Stimulated activated CD4-positive, alpha-beta T cell treated with anti-CD3 and anti-CD28 coated beads, Interleukin-2, amount 100 ng/mL, for 24 hours (primary cell): ENCODE results near the gene GSTO1.

Experiments used
- DNase-seq, 2 donors: peaks; one replicate each; pipeline ENCODE4 v3.0.0-alpha.2; 2020

GSTO1 gene

DNA sequence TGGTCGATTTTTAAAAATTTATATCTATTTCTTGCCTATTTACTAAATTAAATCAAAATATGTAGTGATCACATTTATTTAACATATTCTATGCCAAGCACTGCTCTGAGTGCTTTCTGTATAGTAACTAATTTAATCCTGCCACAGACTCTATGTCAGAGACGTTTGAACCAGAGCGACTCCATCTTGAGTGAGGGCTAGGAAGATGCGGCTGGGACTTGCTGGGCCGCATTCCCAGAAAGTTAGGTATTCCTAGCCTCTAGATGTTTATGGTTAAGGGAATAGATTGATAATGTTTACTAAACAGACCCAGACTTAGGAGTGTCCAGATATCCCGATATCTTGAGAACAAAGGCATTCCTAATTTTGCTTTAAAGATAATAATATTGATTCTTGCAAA, 3.2 kb upstream of the GSTO1 start:
- DNase-seq, result no peak

- no peak for DNase-seq
Measured at GRCh38 chr10:104252368-104252767, 2.3 kb upstream of the GSTO1 start.

DNA sequence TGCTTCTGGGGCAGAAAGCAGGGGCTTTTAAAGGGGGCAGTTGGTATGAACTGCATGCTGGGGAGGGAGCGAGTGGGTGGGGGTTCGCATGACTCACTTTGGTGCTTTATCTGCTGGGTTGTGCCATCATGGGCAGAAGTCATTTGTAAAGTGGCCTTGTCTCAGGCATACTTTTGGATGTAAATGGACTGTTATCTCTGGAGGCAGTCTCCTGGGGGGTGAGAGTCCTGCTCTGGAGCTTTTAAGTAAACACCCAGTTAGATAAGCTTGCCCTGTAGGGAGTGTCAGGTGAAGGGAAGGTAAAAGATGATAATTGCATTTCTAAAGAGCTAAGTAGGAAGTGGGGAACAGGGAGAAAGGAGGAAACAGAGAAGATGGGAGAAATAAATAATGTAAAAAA, 1.6 kb upstream of the GSTO1 start:
- no peak for DNase-seq

GRCh38 chr10:104253606-104254410, 884 bp upstream of the GSTO1 start:
- no peak for DNase-seq

GRCh38 chr10:104255311-104255981, 754 bp downstream of the GSTO1 start:
- no peak for DNase-seq

GRCh38 chr10:104256335-104256961, 1.8 kb downstream of the GSTO1 start:
- no peak for DNase-seq

GRCh38 chr10:104257235-104257634, 2.5 kb downstream of the GSTO1 start:
- no peak for DNase-seq

GRCh38 chr10:104258209-104258608, 3.5 kb downstream of the GSTO1 start:
- DNase-seq, result no peak

- no peak for DNase-seq
Measured at GRCh38 chr10:104259456-104259855, 4.8 kb downstream of the GSTO1 start.

GRCh38 chr10:104259999-104260774, 5.5 kb downstream of the GSTO1 start:
- no peak for DNase-seq

DNA sequence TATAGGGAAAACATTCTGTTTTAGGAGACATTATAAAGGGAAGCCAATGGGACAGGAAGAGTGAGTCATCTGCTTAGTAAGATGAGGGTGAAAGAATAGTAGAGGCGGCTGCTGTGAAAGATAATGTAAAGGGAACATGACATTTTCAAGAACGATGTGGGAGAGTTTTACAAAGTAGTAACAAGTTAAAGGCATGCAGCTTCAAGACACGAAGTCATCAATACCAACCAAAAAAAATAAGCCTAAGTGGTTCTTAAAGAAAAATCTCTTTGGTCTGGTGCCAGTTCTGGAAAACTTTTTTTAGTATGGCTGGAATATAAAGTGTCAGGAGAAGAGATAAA, 6.1 kb downstream of the GSTO1 start:
- no peak for DNase-seq

- DNase-seq, result no peak
Measured at GRCh38 chr10:104262055-104262454, 7.4 kb downstream of the GSTO1 start.

GRCh38 chr10:104264783-104265182, 10.1 kb downstream of the GSTO1 start:
- DNase-seq, result no peak

- peak; percentile 41 to 56 for DNase-seq
Measured at GRCh38 chr10:104267721-104268404, 13.2 kb downstream of the GSTO1 start.

DNA sequence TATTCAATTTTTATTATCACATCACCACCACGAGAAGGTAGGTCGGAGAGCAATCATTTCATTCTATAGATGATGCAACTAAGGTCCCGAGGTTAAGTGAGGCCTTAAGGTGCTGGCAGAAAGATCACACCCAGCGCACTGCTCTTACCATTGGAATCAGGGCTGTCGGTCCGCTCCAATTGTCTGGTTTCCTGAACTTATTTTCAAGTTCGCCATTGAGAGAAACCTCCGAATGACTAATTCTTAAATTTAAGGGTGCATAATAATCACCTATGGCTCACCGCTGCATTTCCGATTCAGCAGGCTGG, 13.7 kb downstream of the GSTO1 start:
- DNase-seq, result no peak

GRCh38 chr10:104268713-104269645, 14.3 kb downstream of the GSTO1 start, which contains the start of gene GSTO2:
TSS of gene GSTO2 (plus strand) at chr10:104269184. CDS start at chr10:104274916, 5,732 bp downstream.
- DNase-seq, result peak; percentile 97 to 98

DNA sequence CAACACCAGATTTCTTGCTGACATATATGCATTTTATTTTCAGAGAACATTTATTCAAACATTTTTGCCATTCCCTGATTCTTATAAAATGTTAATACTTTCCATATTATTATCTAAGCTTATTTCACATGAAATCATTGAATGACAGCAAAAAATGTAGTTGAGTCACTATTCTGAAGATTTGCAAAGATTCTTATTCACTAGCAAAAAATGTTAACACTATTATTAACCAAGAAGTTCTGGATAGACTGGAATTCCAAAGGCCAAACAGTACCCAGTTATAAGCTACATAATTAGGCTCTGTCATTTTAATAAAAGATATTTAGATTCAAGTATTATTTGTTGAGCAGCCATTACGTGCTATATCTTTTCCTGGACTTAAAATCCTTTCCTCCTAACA, 18.6 kb downstream of the GSTO1 start:
- no peak for DNase-seq

DNA sequence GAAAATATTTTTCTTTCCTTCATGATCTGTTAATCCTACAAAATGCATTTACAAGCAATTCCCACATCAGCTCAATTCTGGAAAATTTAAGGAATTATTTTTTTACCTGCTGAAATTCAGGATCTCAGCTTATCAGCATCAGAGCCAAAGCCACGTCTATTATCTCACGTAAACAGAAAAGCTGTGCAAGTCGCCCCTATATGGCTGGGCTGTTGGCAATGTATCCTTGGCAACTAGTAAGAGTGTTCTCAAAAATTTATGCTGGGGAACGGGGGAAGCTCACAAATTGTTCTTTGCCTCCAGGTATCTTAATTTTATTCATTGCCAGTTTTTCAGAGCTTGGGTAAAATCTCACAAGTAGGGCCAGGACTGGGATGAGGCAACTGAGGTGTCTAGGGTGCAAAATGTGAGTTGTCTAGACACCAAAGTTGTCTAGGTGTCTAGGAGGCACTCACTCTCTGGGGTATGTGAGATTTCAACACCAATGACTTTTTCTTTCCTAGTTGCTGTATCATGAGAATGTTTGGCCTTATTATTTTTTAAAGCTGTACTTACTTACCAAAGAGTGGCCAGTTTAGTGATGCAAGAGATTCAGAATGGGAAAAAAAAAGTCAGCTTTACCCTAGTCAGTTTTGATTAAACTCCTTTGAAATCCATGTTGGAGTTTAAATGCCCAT, 19.3 kb downstream of the GSTO1 start:
- DNase-seq, result no peak

GRCh38 chr10:104274762-104275721, 20.4 kb downstream of the GSTO1 start:
- DNase-seq, result peak; percentile 59 to 69

DNA sequence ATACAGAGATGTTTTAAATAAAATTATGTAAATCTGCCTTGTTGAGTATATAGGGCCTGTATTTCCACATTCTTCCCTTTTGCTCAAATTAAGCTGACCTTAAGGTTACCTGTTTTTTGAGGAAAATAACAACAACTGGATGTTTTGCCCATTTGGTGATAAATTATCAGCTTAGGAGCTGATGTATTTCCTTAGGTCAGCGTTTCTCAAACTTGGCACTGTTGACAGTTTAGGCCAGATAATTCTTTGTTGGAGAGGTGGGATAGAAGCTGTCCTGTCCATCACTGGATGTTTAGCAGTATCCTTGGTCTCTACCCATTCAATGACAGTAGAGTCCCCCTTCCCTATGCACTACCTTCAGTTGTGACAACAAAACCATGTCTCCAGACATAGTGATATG, 21.5 kb downstream of the GSTO1 start:
- no peak for DNase-seq
